Lung (tissue), 12 donors: ENCODE data around the gene EFL1. TPM values are rescaled to one million over a fixed set of nuclear protein-coding genes. Genes with fewer than 3 reads are reported as not detected.
"Not testable (repeated sequence)": the region's sequence is repeated elsewhere in the genome, so short reads cannot be mapped to it uniquely, and the experiment has no call there.

Experiments
- ATAC-seq: fragments of 200-7000 bp; cut with Tn5 transposase; one replicate; pipeline ENCODE4 v1.9.1; 2020; ENCODE audit warnings: moderate number of reproducible peaks; ENCODE audit not compliant: insufficient read depth, low FRiP score
- DNase-seq, 3 donors: peaks; one replicate each; pipeline ENCODE4 v3.0.0-alpha.2; 2013 to 2017
- H3K27ac ChIP-seq, 2 donors: one replicate each; pipeline ENCODE4 v1.5.1; 2013; ENCODE audit warnings: mild to moderate bottlenecking in 2 of 2, moderate library complexity in 2 of 2, control low read depth in 1 of 2, inconsistent platforms in 1 of 2, low read depth in 1 of 2, low read length in 1 of 2
- H3K27me3 ChIP-seq, 3 donors: one replicate each; pipeline ENCODE4 v1.5.1; 2013; ENCODE audit warnings: low read length in 2 of 3; ENCODE audit not compliant: control insufficient read depth in 3 of 3, insufficient read depth in 3 of 3
- H3K36me3 ChIP-seq, 4 donors: one replicate each; pipeline ENCODE4 v1.5.1; 2013; ENCODE audit warnings: low read length in 4 of 4, mild to moderate bottlenecking in 1 of 4, moderate library complexity in 1 of 4; ENCODE audit not compliant: control insufficient read depth in 4 of 4, insufficient read depth in 4 of 4
- H3K4me1 ChIP-seq, 5 donors: one replicate each; pipeline ENCODE4 v1.5.1; 2013; ENCODE audit warnings: low read length in 5 of 5, mild to moderate bottlenecking in 2 of 5, moderate library complexity in 1 of 5; ENCODE audit not compliant: control insufficient read depth in 5 of 5, insufficient read depth in 5 of 5
- H3K4me3 ChIP-seq: one replicate; pipeline ENCODE4 v1.5.1; 2013; ENCODE audit warnings: mild to moderate bottlenecking, control low read depth, moderate library complexity
- H3K9ac ChIP-seq, 2 donors: one replicate each; pipeline ENCODE4 v1.5.1; 2013; ENCODE audit warnings: low read length in 2 of 2, control low read depth in 1 of 2; ENCODE audit not compliant: insufficient read depth in 1 of 2
- H3K9me3 ChIP-seq, 4 donors: one replicate each; pipeline ENCODE4 v1.5.1; 2013; ENCODE audit warnings: low read length in 3 of 4, mild to moderate bottlenecking in 1 of 4, moderate library complexity in 1 of 4; ENCODE audit not compliant: control insufficient read depth in 4 of 4, insufficient read depth in 3 of 4
- CTCF ChIP-seq: IDR thresholded peaks from 2 replicates; pipeline ENCODE4 v1.5.1; 2012; ENCODE audit warnings: mild to moderate bottlenecking; ENCODE audit errors: control extremely low read depth, extremely low read depth
- WGBS, 2 donors: extraction: QIAGEN DNeasy Blood & Tissue Kit; methylation state at CpG; one replicate each; pipeline ENCODE4 v1.1.7; 2013; 5-methylcytosine and 5-hydroxymethylcytosine counted together
- polyA plus RNA-seq, 2 donors: library from polyadenylated mRNA; stranded (reverse); fragments of 200-250 nt; gene quantifications; one replicate each; pipeline ENCODE4 v1.2.1, GENCODE V29; 2013
- total RNA-seq, 2 donors: library from RNA; depleted of rRNA in 1 of 2; stranded (reverse); fragments of >200 nt in 1 of 2; gene quantifications; one replicate each; pipeline ENCODE4 v1.2.1, GENCODE V29; 2014 to 2021
- donor health status: control.
- donor health status: control.
- donor health status: Bipolar disorder and iron deficiency.
- donor health status: healthy.
- donor health status: DM: yes; HTN: yes; CAD: no.

EFL1 gene
- total and polyA plus RNA-seq, 4 donors: 4.1 to 22.9 (median 11.5) TPM

- no peak for TF ChIP-seq CTCF
- no peak overlapping the region for H3K9ac ChIP-seq
- H3K27me3 ChIP-seq: no peaks in the 10 kb centered on the region
- H3K36me3 ChIP-seq: no peaks in the 10 kb centered on the region
- no peaks in the 10 kb centered on the region for H3K4me1 ChIP-seq
- 85 to 93% methylated on average over 5 of the region's 5 CpGs for WGBS, 2 donors
- no peaks in the 10 kb centered on the region for H3K9me3 ChIP-seq
- H3K4me3 ChIP-seq: no peak overlapping the region
- H3K27ac ChIP-seq: no peak overlapping the region
- no peak for ATAC-seq
- DNase-seq: no peak
Measured at GRCh38 chr15:82292271-82292670, 29.7 kb upstream of the EFL1 start.

- not testable (repeated sequence) for H3K9ac ChIP-seq, H3K27me3 ChIP-seq, DNase-seq, H3K4me1 ChIP-seq, H3K9me3 ChIP-seq, ATAC-seq, H3K27ac ChIP-seq, H3K4me3 ChIP-seq, H3K36me3 ChIP-seq
- WGBS, 2 donors: 93 to 96% methylated on average over 2 of the region's 2 CpGs
Measured at GRCh38 chr15:82288202-82288601, 25.7 kb upstream of the EFL1 start.

- ATAC-seq, H3K9ac ChIP-seq, H3K27ac ChIP-seq, H3K4me3 ChIP-seq, H3K36me3 ChIP-seq, H3K9me3 ChIP-seq, DNase-seq, H3K4me1 ChIP-seq, H3K27me3 ChIP-seq: not testable (repeated sequence)
- 39 to 51% methylated on average over 4 of the region's 4 CpGs for WGBS, 2 donors
Measured at GRCh38 chr15:82286475-82286874, 23.9 kb upstream of the EFL1 start.

DNA sequence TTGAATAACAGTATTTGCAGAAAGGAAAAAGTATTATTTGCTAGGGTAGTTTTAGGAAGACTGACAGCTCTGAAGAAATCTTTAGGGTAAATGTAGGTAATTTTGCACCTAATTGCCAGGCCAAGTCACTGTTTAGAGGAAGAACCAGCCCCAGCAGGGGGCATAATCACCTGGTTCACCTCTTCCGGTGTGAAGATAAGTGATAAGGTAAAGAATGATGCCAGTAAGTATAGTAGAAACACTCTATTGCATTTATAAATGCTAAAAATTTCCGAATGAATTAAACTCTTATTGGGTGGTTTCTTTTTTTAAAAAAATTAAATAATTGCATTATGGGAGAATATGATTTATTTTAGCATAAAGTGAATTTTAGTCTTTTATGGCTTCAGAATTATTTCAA lies 21.8 kb upstream of the EFL1 start:
- H3K9me3 ChIP-seq, H3K36me3 ChIP-seq, H3K27me3 ChIP-seq, DNase-seq, H3K4me1 ChIP-seq, H3K9ac ChIP-seq, ATAC-seq, H3K4me3 ChIP-seq, H3K27ac ChIP-seq: not testable (repeated sequence)
- 85 to 94% methylated on average over 1 of the region's 2 CpGs for WGBS, 2 donors

GRCh38 chr15:82282386-82282785 lies 19.9 kb upstream of the EFL1 start:
- not testable (repeated sequence) for H3K27ac ChIP-seq
- 92 to 93% methylated on average over 4 of the region's 4 CpGs for WGBS, 2 donors

GRCh38 chr15:82281276-82281675 lies 18.7 kb upstream of the EFL1 start:
- ATAC-seq, H3K27ac ChIP-seq, DNase-seq, H3K9me3 ChIP-seq, H3K36me3 ChIP-seq, H3K27me3 ChIP-seq, H3K4me3 ChIP-seq, H3K4me1 ChIP-seq, H3K9ac ChIP-seq: not testable (repeated sequence)

More at GRCh38 chr15:82282386-82282785, 19.9 kb upstream of the EFL1 start:
- H3K4me3 ChIP-seq, H3K9me3 ChIP-seq, ATAC-seq, H3K36me3 ChIP-seq, H3K27me3 ChIP-seq, H3K4me1 ChIP-seq, DNase-seq, H3K9ac ChIP-seq: not testable (repeated sequence)
